ENCODE data around the gene RNF115.
"Not testable (repeated sequence)": the region's sequence is repeated elsewhere in the genome, so short reads cannot be mapped to it uniquely, and the experiment has no call there.

The RNF115 gene

DNA sequence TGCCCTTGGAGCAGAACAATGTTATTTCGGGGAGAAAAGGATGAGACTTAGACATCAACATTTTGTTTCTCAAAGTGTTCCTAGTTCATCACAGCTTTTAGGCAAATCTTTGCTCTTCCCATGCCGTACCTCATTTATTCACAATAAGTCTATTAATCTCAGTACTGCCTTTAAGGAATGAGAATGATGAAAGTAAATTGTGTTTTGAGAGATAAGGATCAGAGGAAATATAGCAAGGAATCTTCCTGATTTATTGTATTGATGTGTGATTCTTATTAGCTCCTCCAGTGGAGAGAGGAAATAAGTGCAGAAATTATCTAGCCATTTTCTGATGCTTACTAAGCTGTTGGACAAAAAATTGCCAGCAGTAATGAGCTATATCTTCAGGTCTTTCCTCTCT, 2.1 kb upstream of the RNF115 start:
- Histone ChIP-seq H3K27ac (ENCODE audit: low read depth, low read length) (no peak overlapping the region), H2AFZ (ENCODE audit: low read length, unreplicated experiment) (no peak overlapping the region), H3K36me3 (ENCODE audit: insufficient read depth, low read length) (peaks cover 41% of the 10 kb centered on the region), H3K4me3 (ENCODE audit: low read depth, low read length) (peak overlapping the region; percentile 98), H3K27me3 (ENCODE audit: insufficient read depth, low read length) (no peaks in the 10 kb centered on the region), H3K79me2 (ENCODE audit: control insufficient read depth, insufficient read depth, low read length, unreplicated experiment) (peaks cover 36% of the 10 kb centered on the region), H3K4me1 (ENCODE audit: control insufficient read depth, insufficient read depth, low read length, unreplicated experiment) (peaks cover 12% of the 10 kb centered on the region)

- Histone ChIP-seq H3K27ac (ENCODE audit: low read depth, low read length) (peak overlapping the region; percentile 75), H3K79me2 (ENCODE audit: control insufficient read depth, insufficient read depth, low read length, unreplicated experiment) (peaks cover 38% of the 10 kb centered on the region), H3K4me1 (ENCODE audit: control insufficient read depth, insufficient read depth, low read length, unreplicated experiment) (peaks cover 12% of the 10 kb centered on the region), H2AFZ (ENCODE audit: low read length, unreplicated experiment) (peak overlapping the region; percentile 88), H3K27me3 (ENCODE audit: insufficient read depth, low read length) (no peaks in the 10 kb centered on the region), H3K36me3 (ENCODE audit: insufficient read depth, low read length) (peaks cover 31% of the 10 kb centered on the region), H3K4me3 (ENCODE audit: low read depth, low read length) (peak overlapping the region; percentile 98)
Measured at GRCh38 chr1:145824499-145824842, 576 bp upstream of the RNF115 start.

DNA sequence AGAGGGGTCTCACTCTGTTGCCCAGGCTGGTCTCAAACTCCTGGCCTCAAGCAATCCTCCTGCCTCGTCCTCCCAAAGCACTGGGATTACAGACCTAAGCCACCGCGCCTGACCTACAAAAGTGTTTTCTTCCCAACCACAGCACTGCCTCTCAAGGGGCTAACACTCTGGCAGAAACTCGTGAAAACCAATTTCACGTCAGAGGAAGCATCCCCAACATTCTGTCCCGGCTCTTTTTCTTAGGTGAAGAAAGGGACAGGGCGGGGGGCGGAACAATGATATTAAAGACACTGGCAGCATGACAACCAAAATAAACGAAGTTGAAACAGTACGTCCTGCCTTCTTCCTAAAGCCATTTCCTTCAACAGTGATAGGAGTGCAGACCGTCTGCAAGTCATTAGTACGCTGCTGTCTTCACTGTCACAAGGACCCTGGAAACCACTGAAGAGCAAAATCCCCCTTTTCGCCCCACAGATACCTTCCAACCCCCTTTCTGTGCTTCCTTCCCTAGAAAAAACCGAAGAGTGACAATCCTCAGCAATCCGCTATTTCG, 1.0 kb downstream of the RNF115 start:
- peak overlapping the region; percentile 62 for H3K4me3 ChIP-seq (ENCODE audit: low read depth, low read length)
- H2AFZ ChIP-seq (ENCODE audit: low read length, unreplicated experiment); H3K27me3 ChIP-seq (ENCODE audit: insufficient read depth, low read length); H3K27ac ChIP-seq (ENCODE audit: low read depth, low read length): not testable (repeated sequence)
- peaks cover 12% of the 10 kb centered on the region for H3K4me1 ChIP-seq (ENCODE audit: control insufficient read depth, insufficient read depth, low read length, unreplicated experiment)
- peaks cover 41% of the 10 kb centered on the region for H3K79me2 ChIP-seq (ENCODE audit: control insufficient read depth, insufficient read depth, low read length, unreplicated experiment)
- H3K36me3 ChIP-seq (ENCODE audit: insufficient read depth, low read length) = peaks cover 19% of the 10 kb centered on the region

DNA sequence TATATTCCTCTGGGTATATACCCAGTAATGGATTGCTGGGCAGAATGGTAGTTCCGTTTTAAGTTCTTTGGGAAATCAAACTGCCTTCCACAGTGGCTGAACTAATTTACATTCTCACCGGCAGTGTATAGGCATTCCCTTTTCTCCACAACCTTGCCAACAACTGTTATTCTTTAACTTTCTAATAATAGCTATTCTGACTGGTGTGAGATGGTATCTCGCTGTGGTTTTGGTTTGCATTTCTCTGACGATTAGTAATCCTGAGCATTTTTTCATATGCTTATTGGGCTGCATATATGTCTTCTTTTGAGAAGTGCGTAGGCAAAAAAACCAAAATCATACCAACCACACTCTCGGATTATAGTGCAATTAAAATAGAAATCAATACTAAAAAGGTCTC, 5.8 kb downstream of the RNF115 start:
- not testable (repeated sequence) for H2AFZ ChIP-seq (ENCODE audit: low read length, unreplicated experiment); H3K4me3 ChIP-seq (ENCODE audit: low read depth, low read length)

GRCh38 chr1:145812977-145813810, 10.7 kb downstream of the RNF115 start:
- H3K4me1 ChIP-seq (ENCODE audit: control insufficient read depth, insufficient read depth, low read length, unreplicated experiment); H2AFZ ChIP-seq (ENCODE audit: low read length, unreplicated experiment); H3K27me3 ChIP-seq (ENCODE audit: insufficient read depth, low read length); H3K36me3 ChIP-seq (ENCODE audit: insufficient read depth, low read length); H3K4me3 ChIP-seq (ENCODE audit: low read depth, low read length): not testable (repeated sequence)
- peak overlapping the region; percentile 43 for H3K27ac ChIP-seq (ENCODE audit: low read depth, low read length)
- H3K79me2 ChIP-seq (ENCODE audit: control insufficient read depth, insufficient read depth, low read length, unreplicated experiment) = peaks cover 18% of the 10 kb centered on the region

More for the DNA sequence above, 5.8 kb downstream of the RNF115 start:
- not testable (repeated sequence) for H3K27me3 ChIP-seq (ENCODE audit: insufficient read depth, low read length); H3K36me3 ChIP-seq (ENCODE audit: insufficient read depth, low read length); H3K4me1 ChIP-seq (ENCODE audit: control insufficient read depth, insufficient read depth, low read length, unreplicated experiment)
- peaks cover 20% of the 10 kb centered on the region for H3K79me2 ChIP-seq (ENCODE audit: control insufficient read depth, insufficient read depth, low read length, unreplicated experiment)
- peak overlapping the region; percentile 53 for H3K27ac ChIP-seq (ENCODE audit: low read depth, low read length)

- Histone ChIP-seq H3K27ac (ENCODE audit: low read depth, low read length) (no peak overlapping the region), H3K4me1 (ENCODE audit: control insufficient read depth, insufficient read depth, low read length, unreplicated experiment) (peaks cover 19% of the 10 kb centered on the region), H3K36me3 (ENCODE audit: insufficient read depth, low read length) (no peaks in the 10 kb centered on the region), H2AFZ (ENCODE audit: low read length, unreplicated experiment) (no peak overlapping the region), H3K79me2 (ENCODE audit: control insufficient read depth, insufficient read depth, low read length, unreplicated experiment) (peaks cover 61% of the 10 kb centered on the region), H3K4me3 (ENCODE audit: low read depth, low read length) (no peak overlapping the region), H3K27me3 (ENCODE audit: insufficient read depth, low read length) (no peaks in the 10 kb centered on the region)
Measured at GRCh38 chr1:145806844-145807243, 17.1 kb downstream of the RNF115 start.

- H3K36me3 ChIP-seq (ENCODE audit: insufficient read depth, low read length) = no peaks in the 10 kb centered on the region
- H3K4me3 ChIP-seq (ENCODE audit: low read depth, low read length) = no peak overlapping the region
- H3K79me2 ChIP-seq (ENCODE audit: control insufficient read depth, insufficient read depth, low read length, unreplicated experiment) = peaks cover 65% of the 10 kb centered on the region
- H3K27me3 ChIP-seq (ENCODE audit: insufficient read depth, low read length) = no peaks in the 10 kb centered on the region
- H3K4me1 ChIP-seq (ENCODE audit: control insufficient read depth, insufficient read depth, low read length, unreplicated experiment) = peaks cover 19% of the 10 kb centered on the region
- H2AFZ ChIP-seq (ENCODE audit: low read length, unreplicated experiment) = no peak overlapping the region
- no peak overlapping the region for H3K27ac ChIP-seq (ENCODE audit: low read depth, low read length)
Measured at GRCh38 chr1:145806408-145806807, 17.5 kb downstream of the RNF115 start.

DNA sequence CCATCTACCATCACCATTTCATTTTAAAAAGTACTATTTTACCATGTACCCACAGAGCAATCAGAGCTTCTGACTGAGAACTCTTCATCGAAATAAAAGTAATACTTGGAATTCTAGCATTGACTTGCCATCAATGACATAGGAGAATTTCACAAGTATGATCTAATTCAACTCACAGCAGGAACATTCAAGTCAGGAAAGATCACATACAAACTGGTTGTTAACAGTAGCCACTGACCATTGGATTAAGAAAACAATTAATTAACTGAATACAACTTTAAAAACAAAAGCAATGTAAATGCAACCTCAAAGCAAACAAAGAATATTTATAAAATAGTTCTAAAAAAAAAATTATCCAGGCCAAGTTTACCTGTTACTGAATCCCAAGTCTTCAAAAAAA, 18.8 kb downstream of the RNF115 start:
- 0 out of 2 replicates have a peak, but pooled peaks cover 4% of the 10 kb centered on the region for H3K36me3 ChIP-seq (ENCODE audit: insufficient read depth, low read length)
- peaks cover 19% of the 10 kb centered on the region for H3K4me1 ChIP-seq (ENCODE audit: control insufficient read depth, insufficient read depth, low read length, unreplicated experiment)
- H3K27me3 ChIP-seq (ENCODE audit: insufficient read depth, low read length) = no peaks in the 10 kb centered on the region
- H3K79me2 ChIP-seq (ENCODE audit: control insufficient read depth, insufficient read depth, low read length, unreplicated experiment) = peaks cover 79% of the 10 kb centered on the region
- no peak overlapping the region for H3K4me3 ChIP-seq (ENCODE audit: low read depth, low read length)
- H2AFZ ChIP-seq (ENCODE audit: low read length, unreplicated experiment) = no peak overlapping the region
- H3K27ac ChIP-seq (ENCODE audit: low read depth, low read length) = no peak overlapping the region

GRCh38 chr1:145804235-145805045, 19.5 kb downstream of the RNF115 start:
- 0 out of 2 replicates have a peak, but pooled peaks cover 4% of the 10 kb centered on the region for H3K36me3 ChIP-seq (ENCODE audit: insufficient read depth, low read length)
- no peak overlapping the region for H3K27ac ChIP-seq (ENCODE audit: low read depth, low read length)
- no peaks in the 10 kb centered on the region for H3K27me3 ChIP-seq (ENCODE audit: insufficient read depth, low read length)
- H2AFZ ChIP-seq (ENCODE audit: low read length, unreplicated experiment) = no peak overlapping the region
- H3K4me3 ChIP-seq (ENCODE audit: low read depth, low read length) = no peak overlapping the region
- peaks cover 84% of the 10 kb centered on the region for H3K79me2 ChIP-seq (ENCODE audit: control insufficient read depth, insufficient read depth, low read length, unreplicated experiment)
- H3K4me1 ChIP-seq (ENCODE audit: control insufficient read depth, insufficient read depth, low read length, unreplicated experiment) = peaks cover 19% of the 10 kb centered on the region

DNA sequence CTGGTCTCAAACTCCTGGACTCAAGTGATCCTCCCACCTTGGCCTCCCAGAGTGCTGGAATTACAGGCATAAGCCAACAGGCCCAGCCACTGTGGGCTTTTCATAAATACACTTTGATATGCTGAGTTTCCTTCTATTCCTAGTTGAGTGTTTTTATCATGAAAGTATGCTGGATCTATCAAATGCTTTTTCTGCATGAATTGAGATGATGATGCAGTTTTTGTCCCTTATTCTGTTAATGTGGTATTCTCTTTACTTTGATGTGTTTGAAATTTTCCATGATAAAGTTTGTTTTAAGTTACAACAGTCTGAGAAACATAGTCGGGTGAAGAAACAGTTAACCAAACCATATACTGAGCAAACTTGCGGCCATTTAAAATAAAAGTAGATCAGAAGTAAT, 24.1 kb downstream of the RNF115 start:
- Histone ChIP-seq H3K27me3 (ENCODE audit: insufficient read depth, low read length) (no peaks in the 10 kb centered on the region), H3K79me2 (ENCODE audit: control insufficient read depth, insufficient read depth, low read length, unreplicated experiment) (peaks cover 65% of the 10 kb centered on the region), H2AFZ (ENCODE audit: low read length, unreplicated experiment) (no peak overlapping the region), H3K36me3 (ENCODE audit: insufficient read depth, low read length) (peaks cover 26% of the 10 kb centered on the region), H3K27ac (ENCODE audit: low read depth, low read length) (no peak overlapping the region), H3K4me3 (ENCODE audit: low read depth, low read length) (no peak overlapping the region), H3K4me1 (ENCODE audit: control insufficient read depth, insufficient read depth, low read length, unreplicated experiment) (peaks cover 19% of the 10 kb centered on the region)
